NCI-H2227 treated with DMSO at 0.1 percent for 48 hours (cell line): ENCODE results near the gene LIN7C.
"Not testable (repeated sequence)": the region's sequence is repeated elsewhere in the genome, so short reads cannot be mapped to it uniquely, and the experiment has no call there.

Experiments
- DNase-seq: peaks from one replicate; lab custom pipeline; 2025; lab: John Stamatoyannopoulos, UW

Gene LIN7C, protein sequence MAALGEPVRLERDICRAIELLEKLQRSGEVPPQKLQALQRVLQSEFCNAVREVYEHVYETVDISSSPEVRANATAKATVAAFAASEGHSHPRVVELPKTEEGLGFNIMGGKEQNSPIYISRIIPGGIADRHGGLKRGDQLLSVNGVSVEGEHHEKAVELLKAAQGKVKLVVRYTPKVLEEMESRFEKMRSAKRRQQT

DNA sequence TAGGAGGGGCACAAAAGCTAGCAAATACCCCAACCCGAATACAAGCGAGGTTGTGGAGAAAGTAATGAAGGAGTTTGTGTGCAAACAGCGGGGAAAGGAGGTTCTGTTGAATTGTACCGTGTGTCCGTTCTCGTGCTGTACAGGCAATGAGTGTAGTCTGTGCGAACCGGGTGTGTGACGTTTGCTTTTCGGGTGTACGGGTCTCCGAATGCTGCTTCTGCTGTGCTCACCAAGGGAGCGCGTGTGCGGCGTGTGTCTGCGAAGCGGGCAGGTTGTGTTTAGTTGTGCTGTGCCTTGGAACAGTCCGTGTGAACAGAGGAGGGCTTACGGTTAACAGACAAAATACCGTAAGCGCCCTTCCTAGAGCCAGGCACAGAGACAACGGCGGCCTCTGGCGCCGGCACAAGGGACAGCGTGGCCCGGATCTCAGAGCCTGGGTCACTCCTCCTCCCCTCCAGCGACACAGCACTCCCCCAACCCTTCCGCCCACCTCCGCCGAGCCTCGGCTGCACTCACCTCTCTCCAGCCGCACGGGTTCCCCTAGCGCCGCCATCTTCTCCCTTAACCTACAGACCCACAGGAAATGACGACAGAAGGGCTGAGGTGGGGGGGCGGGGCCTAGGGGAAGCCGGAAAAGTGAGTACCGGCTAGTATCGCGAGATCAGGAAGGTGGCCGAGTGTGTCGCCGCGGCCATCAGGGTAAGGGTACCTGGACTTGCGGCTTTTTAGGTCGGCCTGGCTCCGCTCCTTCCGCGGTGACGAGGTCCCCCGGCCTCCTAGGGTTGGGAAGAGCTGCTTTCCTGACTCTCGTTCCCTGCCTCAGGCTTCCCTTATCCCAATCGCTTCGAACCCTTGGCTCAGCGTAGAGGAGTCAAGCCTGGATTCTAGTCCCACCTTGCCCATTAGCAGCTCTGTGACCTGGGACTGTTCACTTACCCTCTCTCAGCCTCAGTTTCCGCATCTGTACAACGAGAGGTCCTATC lies at the start of gene LIN7C:
Gene LIN7C (minus strand): TSS at position 570 of the 983 bp plus-strand sequence. CDS start 17 bp downstream, at position 553.
- peak; percentile 97 for DNase-seq

DNA sequence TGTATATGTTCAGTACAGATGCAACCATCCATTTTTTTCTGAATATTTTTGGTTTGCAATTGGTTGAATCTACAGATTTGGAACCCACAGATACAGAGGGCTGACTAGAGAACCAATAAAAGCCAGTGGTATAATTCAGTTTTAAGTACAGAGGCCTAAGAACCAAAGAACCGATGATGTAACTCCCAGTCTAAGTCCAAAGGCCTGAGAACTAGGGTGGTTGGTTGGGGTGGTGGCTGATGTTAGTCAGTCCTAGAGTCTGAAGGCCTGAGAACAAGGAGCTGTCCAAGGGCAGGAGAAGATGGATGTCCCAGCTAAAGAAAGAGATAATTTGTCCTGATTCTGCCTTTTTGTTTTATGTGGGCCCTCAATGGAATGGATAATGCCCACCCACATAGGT lies 48.7 kb upstream of the LIN7C start:
- no peak for DNase-seq

DNA sequence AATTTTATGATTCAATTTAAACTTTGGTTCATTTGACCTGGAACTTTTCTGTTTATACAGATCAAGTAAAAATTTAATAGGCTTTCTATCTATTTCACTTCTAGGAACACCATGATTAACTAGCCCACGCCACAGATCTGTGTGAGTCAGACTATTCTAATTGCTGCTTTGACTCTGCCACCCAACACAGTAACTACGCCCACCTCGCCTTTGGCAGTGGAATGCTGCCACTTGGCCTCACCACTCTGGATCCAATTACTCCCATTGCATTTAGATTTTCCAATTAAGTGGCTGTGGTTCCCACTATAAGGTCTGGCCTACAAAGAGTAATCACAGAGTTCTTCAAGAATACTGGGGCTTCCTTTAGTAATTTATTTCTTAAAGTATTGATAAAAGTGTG lies 46.6 kb upstream of the LIN7C start:
- peak; percentile 3 for DNase-seq

DNA sequence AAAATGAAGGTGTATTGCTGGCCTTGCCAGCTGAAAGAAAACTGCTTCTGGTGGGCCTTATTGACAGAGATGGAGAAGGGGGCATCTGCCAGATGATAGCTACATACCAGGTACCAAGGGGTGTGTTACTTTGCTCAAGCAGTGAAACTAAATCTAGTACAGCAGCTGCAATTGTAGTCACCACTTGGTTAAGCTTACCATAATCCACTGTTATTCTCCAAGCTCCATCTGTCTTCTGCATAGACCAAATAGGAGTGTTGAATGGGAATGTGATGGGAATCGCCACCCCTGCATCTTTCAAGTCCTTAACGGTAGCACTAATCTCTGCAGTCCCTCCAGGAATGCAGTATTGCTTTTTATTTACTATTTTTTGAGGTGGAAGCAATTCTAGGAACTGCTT lies 45.8 kb upstream of the LIN7C start:
- DNase-seq, result no peak

DNA sequence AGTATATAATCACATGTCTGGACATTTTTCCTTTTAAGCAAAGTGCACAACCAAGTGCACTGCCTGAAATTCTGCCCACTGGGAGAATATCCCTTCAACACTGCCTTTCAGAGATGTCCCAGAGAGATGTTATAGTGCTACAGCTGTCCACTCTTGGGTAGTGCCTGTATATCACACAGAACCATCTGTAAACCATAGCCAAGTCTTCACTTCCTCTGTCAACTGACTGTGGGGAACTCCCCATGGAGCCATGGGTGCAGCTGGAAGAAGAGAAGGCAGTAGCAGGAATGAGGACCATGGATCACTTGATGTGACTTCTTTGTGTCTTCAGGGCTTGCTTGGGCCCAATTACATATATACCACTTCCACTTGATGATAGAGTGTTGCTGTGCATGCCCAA lies 44.6 kb upstream of the LIN7C start:
- no peak for DNase-seq

DNA sequence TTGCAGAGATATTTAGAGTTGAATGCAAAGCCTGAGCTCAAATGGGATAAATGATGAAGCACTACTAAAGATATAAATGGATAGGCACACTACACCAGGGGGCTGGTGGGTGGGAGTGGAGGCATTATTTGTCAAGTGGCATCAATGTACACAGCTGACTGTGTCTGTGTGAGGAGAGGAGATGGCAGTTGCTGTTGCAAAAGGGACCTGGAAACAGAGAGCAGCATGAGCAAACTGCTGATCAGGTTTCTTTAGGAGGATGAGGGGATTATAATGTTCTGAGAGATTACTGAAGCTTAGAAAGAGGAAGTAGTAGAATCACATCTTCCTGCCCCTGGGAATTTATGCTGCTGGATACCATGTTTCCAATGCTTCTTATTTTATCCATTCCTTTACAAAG lies 39.4 kb upstream of the LIN7C start:
- no peak for DNase-seq

DNA sequence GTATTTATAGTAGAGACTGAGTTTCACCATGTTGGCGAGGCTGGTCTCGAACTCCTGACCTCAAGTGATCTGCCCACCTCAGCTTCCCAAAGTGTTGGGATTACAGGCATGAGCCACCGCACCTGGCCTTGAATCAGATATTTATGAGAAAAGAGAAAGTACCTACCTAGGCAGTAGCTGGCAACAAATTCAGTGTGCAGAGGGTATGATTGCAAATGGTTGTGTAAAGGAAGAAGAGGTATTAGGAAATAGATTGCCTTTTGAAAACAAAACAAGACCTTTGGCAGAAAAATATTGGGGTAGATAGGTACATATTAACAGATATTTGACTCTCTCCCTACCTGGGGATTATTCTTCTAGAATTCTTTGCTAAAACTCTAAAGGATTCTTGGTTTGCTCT lies 38.5 kb upstream of the LIN7C start:
- no peak for DNase-seq

DNA sequence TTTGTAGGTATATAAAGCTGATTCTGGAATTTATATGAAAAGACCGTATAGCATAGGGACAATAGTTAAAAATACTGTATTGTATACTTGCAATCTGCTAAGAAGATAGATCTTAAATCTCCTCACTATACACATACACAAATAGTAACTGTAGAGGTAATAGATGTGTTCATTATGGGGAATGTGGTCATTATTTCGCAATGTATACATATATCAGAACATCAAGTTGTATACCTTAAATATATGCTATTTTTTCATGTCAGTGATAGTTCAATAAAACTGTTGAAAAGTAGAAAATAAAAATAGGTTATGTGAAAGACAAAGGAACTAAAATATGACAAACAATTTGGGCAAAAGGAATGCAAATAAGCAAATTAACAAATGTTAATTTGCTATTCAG lies 35.2 kb upstream of the LIN7C start:
- DNase-seq, result no peak

DNA sequence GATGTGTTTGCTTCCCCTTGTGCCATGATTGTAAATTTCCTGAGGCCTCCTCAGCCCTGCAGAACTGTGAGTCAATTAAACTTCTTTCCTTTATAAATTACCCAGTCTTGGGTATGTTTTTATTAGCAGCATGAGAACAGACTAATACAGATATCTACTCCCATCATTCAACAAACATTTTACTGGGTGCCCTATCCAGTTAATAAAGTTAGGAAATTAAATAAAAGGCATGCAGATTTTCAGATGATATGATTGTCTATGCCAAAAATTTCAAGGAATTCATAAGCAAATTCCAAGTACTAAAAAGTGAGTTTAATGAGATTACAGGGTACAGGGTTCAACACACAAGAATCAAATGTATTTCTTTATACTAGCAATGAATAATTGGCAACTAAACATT lies 33.5 kb upstream of the LIN7C start:
- no peak for DNase-seq

DNA sequence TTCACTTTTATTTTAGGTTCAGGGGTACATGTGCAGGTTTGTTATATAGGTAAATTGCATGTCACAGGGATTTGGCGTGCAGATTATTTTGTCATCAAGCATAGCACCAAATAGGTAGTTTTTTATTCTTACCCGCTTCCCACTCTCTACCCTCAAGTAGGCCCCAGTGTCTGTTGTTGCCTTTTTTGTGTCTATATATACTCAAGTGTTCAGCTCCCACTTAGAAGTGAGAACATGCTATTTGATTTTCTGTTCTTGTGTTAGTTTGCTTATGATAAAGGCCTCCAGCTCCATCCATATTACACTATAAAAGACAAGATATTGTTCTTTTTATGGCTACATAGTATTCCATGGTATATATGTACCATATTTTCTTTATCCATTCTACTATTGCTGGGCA lies 28.5 kb upstream of the LIN7C start:
- no peak for DNase-seq

DNA sequence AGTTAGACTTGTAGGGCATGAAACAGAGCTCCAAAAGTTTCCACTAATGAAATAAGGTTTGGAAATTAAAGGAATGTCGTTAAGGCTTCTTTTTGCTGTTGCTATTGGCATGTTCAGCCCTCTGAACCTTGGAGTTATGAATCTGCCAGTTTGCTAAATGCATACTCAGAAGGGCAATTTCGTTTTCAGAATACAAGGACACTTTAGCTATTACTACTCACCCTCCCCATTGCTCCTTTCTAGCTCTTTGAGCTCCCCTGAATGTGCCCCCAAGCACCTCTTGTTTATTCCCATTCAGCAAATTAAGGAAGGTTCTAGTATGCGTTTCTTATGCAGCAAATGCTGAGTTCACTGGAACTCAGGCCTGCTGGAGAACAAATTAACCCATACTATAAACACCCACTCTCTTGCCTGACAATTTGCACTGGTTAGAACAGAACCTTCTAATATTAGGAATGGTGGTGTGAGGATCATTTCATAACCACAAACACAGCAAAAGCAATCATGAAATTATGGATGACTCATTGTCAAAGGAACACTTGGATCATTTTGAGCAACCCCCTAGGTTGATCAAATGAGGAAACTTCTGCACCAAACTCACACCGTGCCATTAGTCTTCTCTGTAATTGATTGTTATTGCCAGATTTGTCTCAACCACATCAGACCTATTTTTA lies 26.2 kb upstream of the LIN7C start:
- no peak for DNase-seq

DNA sequence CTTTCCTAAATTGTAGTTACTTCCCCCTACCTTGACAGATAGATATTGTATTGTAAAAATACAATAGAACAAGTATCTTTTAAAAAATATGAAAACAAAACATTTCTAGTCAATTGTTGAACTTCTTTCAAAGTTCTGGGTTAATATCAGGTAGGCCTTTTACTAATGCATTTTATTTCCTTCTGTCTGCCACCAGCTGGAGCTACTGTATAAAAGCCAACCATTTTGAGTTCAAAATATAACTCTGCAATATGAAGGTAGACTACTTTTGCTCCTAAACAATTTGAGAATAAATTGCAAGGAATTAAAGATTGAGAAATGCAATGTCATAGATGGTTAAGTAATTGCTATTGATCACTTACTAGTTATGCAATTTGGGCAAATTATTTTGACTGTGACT lies 22.1 kb upstream of the LIN7C start:
- no peak for DNase-seq

DNA sequence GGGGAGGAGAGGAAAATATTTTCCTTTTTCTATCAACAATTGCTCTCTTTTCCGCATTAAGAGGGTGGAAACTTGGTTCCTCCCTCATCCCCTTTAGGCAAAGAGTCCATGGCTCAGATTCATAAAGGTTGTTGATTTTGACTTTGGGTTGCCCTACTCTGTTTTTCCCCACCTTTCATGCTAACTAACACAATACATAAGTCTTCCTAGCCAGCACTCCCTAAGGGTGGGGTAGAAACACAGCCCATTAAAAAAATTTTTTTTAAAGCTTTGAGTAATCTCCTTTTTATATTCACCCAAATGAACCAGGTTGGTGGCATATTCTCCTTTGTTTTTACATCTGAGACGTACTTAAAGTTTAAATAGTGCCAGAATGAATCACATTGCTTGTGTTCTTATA lies 20.0 kb upstream of the LIN7C start:
- no peak for DNase-seq

DNA sequence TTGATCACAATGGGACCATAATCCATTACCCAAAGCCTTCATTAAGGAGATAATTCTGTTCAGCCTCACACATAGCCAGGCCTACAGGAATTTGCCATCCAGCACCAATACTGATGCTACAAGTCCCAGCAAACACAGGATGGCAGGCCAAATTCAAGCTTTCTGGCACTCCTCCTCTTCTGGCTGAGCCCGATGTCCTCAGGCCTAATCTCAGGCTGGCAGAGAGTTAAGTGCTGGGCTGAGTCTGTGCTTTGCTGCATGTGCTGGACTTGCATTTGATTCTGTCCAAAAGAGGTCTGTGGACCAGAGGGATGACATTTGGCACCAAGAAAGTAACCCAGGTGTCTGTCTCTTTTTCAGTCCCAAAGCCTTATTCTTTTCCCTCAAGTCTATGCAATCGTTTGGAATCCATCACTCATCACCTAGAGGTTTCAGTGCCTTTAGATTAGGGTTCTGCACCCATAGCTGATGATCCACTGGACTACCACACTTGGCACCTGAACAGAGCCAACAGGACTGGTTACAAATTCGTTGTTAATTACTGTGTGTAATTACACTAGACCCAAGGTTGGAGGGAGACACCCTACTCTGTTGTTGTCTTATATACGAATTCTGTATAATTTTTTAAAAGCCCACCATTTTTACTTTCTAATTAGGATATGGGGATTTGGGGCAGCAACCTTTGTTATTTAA lies 19.4 kb upstream of the LIN7C start:
- DNase-seq, result no peak

DNA sequence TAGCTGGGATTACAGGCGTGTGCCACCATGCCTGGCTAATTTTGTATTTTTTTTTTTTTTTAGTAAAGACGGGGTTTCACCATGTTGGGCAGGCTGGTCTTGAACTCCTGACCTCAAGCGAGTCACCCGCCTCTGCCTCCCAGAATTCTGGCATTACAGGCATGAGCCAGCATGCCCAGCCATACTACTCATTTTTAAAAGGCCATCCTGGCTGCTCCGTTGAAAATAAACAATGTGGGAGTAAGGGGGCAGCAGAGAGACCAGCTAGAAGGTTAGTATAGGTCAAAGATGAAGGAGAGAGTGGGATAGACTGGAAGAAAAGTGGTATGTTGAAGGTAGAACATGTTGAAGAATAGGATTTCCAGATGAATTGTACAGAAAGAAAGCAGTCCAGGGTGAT lies 17.6 kb upstream of the LIN7C start:
- no peak for DNase-seq

DNA sequence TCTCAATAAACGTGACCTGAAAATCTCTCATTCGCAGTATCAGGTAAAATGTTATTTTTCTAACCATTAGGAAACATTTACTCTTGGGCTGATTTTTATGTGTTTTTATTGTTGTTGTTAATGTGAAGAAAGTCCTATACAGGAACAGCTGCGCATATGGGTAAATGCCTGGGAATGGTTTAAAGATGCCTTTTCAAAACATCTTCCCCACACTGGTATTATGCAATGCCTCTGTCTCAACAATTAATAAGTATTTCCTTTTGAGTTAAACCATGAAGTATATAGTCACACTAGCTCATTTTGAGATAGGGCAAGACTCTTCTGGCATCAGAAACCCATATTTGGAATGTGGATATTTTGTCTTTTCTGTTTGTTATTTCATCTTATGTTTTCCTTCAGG lies 13.7 kb upstream of the LIN7C start:
- no peak for DNase-seq

DNA sequence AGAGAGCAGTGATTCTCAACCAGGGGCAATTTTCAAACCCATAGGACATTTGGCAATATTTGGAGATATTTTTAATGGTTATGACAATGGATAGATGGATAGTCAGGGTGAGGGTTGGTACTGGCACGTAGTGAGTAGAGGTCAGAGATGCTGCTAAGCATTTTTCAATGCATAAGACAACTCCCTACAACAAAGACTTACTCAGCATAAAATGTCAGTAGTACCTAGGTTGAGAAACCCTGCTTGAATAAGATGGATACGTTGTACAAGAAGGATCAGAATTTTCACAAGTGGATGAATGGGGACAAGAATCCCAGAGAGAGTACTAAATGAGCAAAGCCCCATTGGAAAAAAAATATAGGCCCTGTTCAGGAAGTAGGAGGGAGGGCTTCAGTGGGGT lies 11.9 kb upstream of the LIN7C start:
- no peak for DNase-seq

DNA sequence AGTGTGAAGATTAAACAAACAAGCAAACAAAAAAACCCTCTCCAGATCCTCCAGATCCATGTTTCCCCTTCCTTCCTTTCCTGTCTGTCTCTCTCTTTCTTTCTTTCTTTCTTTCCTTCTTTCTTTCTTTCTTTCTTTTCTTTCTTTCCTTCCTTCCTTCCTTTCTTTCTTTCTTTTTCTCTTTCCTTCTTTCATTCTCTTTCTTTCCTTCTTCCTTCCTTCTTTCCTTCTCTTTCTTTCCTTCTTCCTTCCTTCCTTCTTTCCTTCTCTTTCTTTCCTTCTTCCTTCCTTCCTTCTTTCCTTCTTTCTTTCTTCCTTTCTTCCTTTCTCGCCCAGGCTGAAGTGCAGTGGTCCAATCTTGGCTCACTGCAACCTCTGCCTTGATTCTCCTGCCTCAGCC lies 10.9 kb upstream of the LIN7C start:
- DNase-seq, result not testable (repeated sequence)

DNA sequence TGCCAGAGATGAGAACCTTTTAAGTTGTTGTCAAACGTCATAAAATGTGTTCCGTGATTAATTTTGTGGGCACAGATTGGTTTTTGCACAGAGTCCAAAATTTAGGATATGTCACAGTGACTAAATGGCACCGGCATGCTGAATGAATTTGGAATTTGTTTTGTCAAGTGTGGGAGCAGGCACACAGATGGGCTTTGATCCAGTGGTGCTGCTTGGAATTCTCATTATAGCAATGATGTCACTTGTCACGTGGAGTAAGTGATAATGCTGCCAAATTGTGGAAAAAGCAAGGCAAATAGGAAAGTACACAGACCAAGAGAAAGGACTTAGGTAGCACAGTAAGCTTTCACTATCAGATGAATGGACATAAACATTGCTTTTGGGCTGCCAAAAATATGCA lies 8.0 kb upstream of the LIN7C start:
- no peak for DNase-seq

DNA sequence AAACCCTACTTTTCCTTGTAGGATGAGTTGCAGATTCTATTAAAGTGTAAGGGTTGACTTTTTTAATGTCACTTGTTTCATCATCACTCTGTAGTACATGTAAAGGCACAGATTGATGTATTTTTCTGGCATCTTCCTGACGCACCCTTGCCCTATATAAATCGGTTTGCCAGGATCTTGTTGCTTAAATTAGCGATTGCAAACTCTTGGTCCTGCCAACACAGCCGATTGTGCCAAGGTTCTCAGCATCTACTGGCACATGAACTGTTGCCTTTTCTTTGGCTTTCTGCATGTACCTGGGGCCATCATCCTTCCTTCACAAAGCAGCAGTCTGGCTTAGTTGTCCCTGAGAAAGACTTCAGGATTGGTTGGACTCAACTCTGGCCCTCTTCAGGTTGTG lies 7.5 kb upstream of the LIN7C start:
- no peak for DNase-seq

DNA sequence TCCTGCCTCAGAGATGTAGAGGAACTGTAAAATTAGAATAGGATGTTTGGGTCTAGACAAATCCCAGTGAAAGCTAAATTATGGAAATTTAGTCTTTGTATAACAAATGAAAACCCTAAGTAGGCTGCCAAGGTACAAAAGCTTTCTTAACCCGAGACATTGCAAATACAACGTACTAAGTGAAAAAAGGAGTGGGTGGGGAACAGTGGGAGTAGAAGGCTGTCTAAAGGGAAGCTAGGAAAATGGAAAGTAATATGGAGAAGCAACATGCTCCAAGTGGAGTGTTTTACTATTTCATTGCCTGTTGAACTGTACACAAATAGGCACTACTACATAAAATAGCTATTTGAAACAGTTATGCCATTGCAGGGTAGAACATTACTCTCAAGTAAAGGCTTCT lies 6.8 kb upstream of the LIN7C start:
- DNase-seq, result no peak

DNA sequence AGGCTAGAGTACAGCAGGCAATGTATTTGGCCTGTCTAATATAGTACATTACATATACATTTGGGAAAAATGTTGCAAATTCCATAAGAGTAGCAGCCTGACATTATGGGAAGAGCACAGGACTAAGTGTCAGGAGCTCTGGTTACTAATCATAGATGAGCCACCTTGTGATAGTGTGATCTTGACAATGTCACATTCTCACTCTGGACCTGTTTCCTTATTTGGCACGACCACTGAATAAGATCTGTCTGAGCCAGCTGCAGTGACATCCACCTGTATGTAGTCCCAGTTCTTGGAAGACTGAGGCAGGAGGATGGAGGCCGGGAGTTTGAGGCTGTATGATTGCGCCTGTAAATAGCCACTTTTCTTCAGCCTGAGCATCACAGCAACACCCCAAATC lies 5.7 kb upstream of the LIN7C start:
- DNase-seq, result no peak
